T-helper 1 cell treated with Interleukin-12 subunit alpha and Interleukin-12 subunit beta and Interleukin-4 antibody, amounts not matched to agents 30 ng/mL and 1 ng/mL, for 36 hours (primary cell): ENCODE results near the gene PDZRN3. TPM values are rescaled to one million over a fixed set of nuclear protein-coding genes. Genes with fewer than 3 reads are reported as not detected.

Experiments used
- intact Hi-C: fragments of 100-400 bp; cut with micrococcal nuclease; formaldehyde crosslinking; loops from one replicate; pipeline ENCODE4 v1.15.1; 2024
- total RNA-seq: library from RNA; stranded (reverse); gene quantifications from 2 replicates; pipeline ENCODE4 v1.2.3, GENCODE V29; 2022

The PDZRN3 gene
- total RNA-seq, 1 donor from 2014 or later, result not detected

GRCh38 chr3:73623346-73623745 lies 1.4 kb downstream of the PDZRN3 start:
- intact Hi-C loops, result no loop called here

GRCh38 chr3:73622091-73622805 lies 2.5 kb downstream of the PDZRN3 start:
- intact Hi-C loops, result no loop called here

- intact Hi-C loops, result no loop called here
These were observed 3.4 kb downstream of the PDZRN3 start for GRCh38 chr3:73621388-73621787.

GRCh38 chr3:73618461-73618860 lies 6.3 kb downstream of the PDZRN3 start:
- intact Hi-C loops, result no loop called here

- intact Hi-C loops, result no loop called here
These were observed 8.7 kb downstream of the PDZRN3 start for GRCh38 chr3:73616056-73616455.

- intact Hi-C loops, result no loop called here
These were observed 10.3 kb downstream of the PDZRN3 start for GRCh38 chr3:73614419-73614818.

- intact Hi-C loops, result no loop called here
These were observed 13.6 kb downstream of the PDZRN3 start for GRCh38 chr3:73611176-73611575.

GRCh38 chr3:73610493-73610892 lies 14.2 kb downstream of the PDZRN3 start:
- intact Hi-C loops, result no loop called here

- intact Hi-C loops, result no loop called here
These were observed 15.1 kb downstream of the PDZRN3 start for GRCh38 chr3:73609655-73610054.

GRCh38 chr3:73609315-73609641 lies 15.5 kb downstream of the PDZRN3 start:
- intact Hi-C loops, result no loop called here

GRCh38 chr3:73608456-73609314 lies 16.1 kb downstream of the PDZRN3 start:
- intact Hi-C loops, result no loop called here

- intact Hi-C loops, result no loop called here
These were observed 18.9 kb downstream of the PDZRN3 start for GRCh38 chr3:73605861-73606260.

GRCh38 chr3:73605412-73605811 lies 19.3 kb downstream of the PDZRN3 start:
- intact Hi-C loops, result no loop called here

- intact Hi-C loops, result no loop called here
These were observed 20.3 kb downstream of the PDZRN3 start for GRCh38 chr3:73604451-73604850.

GRCh38 chr3:73603762-73604171 lies 21.0 kb downstream of the PDZRN3 start:
- intact Hi-C loops, result no loop called here

GRCh38 chr3:73602170-73602569 lies 22.6 kb downstream of the PDZRN3 start:
- intact Hi-C loops, result no loop called here

- intact Hi-C loops, result no loop called here
These were observed 23.3 kb downstream of the PDZRN3 start for GRCh38 chr3:73601481-73601880.

GRCh38 chr3:73601011-73601410 lies 23.7 kb downstream of the PDZRN3 start:
- intact Hi-C loops, result no loop called here

GRCh38 chr3:73600293-73600938 lies 24.3 kb downstream of the PDZRN3 start:
- intact Hi-C loops, result no loop called here

- intact Hi-C loops, result no loop called here
These were observed 25.1 kb downstream of the PDZRN3 start for GRCh38 chr3:73599605-73600004.

- intact Hi-C loops, result no loop called here
These were observed 27.3 kb downstream of the PDZRN3 start for GRCh38 chr3:73597476-73597875.
